ENCODE measurements around the gene PILRB.
"Not testable (repeated sequence)": the region's sequence is repeated elsewhere in the genome, so short reads cannot be mapped to it uniquely, and the experiment has no call there.

The PILRB gene

GRCh38 chr7:100358027-100358856, at the start of gene PILRB:
TSS of gene PILRB (plus strand) at chr7:100358117. CDS start at chr7:100358303, 186 bp downstream.
- DNase-seq (ENCODE audit: low read depth) = no peak

DNA sequence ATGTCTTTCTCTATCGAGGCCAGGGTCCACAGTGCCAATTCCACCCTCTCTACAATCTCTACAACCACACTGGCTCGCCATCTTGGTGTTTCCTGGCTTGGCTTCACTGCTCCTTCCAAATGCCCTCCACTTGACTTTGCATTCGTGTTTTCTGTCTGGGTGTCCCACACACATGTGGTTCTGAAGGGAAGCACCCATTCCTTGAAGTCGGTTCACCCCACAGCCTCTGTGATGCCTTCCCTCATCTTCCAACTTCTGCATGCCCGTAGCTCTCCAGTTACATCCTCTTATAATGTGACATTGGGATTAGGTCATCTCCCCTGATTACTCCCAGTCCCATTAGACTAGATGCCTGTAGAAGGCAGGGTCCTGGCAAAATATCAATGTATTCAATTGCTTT, 39.6 kb upstream of the PILRB start:
- DNase-seq (ENCODE audit: low read depth) = not testable (repeated sequence)

GRCh38 chr7:100321648-100322047, 36.3 kb upstream of the PILRB start:
- DNase-seq (ENCODE audit: low read depth) = not testable (repeated sequence)

- not testable (repeated sequence) for DNase-seq (ENCODE audit: low read depth)
Observed at GRCh38 chr7:100324194-100324593, 33.7 kb upstream of the PILRB start.

DNA sequence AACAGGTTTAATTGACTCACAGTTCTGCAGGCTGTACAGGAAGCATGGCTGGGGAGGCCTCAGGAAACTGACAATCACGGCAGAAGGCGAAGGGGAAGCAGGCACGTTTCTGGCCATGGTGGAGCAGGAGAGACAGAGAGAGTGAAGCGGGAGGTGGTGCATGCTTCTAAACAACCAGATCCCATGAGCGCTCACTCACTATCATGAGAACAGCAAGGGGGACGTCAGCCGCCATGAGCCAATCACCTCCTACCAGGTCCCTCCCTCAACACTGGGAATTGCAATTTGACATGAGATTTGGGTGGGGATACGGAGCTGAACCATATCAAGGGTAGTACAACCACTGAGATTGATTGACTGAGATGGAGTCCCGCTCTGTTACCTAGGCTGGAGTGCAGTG, 32.2 kb upstream of the PILRB start:
- DNase-seq (ENCODE audit: low read depth) = not testable (repeated sequence)

- DNase-seq (ENCODE audit: low read depth) = not testable (repeated sequence)
Observed at GRCh38 chr7:100326914-100327313, 31.0 kb upstream of the PILRB start.

DNA sequence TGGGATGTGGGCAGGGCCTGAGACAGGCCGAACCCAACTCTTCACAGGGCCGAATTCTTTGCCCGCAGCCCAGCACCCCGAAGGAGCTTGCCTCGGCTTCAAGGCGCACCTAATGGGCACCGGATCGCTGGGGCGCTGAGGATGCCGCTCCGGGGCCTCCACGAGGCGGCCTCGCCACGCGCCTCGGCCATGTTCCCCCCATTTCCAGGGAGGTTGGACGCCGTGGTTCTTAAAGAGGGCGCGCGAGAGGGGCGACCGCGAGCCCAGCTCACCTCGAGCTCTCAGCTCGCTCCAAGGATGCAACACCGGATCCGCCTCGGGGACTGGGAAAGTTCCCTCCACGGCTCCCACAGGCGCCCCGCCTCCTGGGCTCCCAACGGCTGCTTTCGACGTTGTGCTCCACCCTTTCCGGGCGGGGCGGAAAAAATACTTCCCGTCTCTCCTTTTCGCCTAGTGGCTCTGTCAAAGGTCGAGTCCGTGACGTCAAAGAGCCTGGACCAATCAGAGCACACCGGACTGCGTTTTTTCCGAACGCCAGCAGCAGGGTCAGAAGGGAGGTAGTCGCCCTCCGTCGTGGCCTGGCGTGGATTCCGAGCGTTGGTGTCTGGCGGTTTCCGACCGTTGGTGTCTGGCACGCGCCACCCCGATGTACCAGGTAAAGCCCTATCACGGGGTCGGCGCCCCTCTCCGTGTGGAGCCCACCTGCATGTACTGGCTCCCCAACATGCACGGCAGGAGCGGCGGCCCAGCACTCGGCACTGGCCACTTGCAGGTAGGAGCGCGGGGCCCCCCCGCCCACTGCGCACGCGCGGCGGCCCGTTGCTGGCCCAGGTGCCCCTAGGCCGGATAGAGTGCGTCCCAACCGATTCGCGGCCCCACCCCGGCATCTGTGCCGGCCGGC, 22.1 kb upstream of the PILRB start:
- peak; percentile 62 for DNase-seq (ENCODE audit: low read depth)

DNA sequence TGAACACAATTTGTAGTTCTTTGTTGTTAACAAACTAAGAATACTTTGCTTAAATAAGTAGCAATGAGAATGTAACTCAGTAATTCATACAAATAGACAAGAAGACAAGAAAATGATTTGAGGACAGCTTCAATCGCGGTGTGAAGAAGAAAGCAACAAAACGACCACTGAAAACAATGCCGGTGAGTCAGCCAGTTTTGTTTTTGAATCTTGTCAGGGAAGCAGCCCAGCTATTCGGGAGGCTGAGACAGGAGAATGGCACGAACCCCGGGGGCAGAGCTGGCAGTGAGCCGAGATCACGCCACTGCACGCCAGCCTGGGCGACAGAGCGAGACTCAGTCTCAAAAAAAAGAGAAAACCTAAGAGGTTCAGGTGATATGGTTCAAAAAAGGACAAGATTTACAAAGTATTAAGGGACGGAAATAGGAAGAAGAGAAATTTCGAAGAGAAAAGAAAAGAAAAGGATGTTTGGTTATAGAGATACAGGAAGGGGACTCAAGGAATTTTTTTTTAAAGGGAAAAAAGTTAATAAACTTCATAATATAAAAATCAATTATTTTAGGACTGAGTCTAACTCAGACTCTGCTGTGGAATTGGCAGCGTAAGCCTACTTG, 19.7 kb upstream of the PILRB start:
- DNase-seq (ENCODE audit: low read depth) = not testable (repeated sequence)

GRCh38 chr7:100341286-100341685, 16.6 kb upstream of the PILRB start:
- DNase-seq (ENCODE audit: low read depth) = not testable (repeated sequence)

- no peak for DNase-seq (ENCODE audit: low read depth)
Observed at GRCh38 chr7:100342765-100343164, 15.2 kb upstream of the PILRB start.

DNA sequence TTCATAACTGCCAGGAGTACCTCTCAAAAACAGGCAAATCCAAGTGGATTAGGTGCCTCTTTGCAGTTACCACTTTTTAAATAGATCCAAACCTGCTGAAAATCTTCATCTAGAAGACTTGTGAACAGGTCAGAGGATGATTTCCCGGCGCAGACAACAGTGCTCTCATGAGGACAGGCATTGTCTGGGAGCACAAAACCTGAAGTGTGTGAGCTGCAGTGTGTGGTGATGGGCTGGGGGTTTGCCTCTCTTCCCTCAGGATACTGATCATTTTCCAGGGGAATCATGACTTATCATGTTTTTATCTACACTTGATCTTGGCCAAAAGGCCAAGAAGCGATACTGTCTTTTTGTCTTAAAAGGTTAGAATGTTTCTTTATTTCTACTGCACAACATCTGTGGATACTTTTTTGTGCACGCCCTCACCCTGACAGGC, 13.8 kb upstream of the PILRB start:
- not testable (repeated sequence) for DNase-seq (ENCODE audit: low read depth)

GRCh38 chr7:100344560-100345287, 13.2 kb upstream of the PILRB start:
- peak; percentile 65 for DNase-seq (ENCODE audit: low read depth)

GRCh38 chr7:100345288-100345672, 12.6 kb upstream of the PILRB start:
- DNase-seq (ENCODE audit: low read depth) = peak; percentile 58

DNA sequence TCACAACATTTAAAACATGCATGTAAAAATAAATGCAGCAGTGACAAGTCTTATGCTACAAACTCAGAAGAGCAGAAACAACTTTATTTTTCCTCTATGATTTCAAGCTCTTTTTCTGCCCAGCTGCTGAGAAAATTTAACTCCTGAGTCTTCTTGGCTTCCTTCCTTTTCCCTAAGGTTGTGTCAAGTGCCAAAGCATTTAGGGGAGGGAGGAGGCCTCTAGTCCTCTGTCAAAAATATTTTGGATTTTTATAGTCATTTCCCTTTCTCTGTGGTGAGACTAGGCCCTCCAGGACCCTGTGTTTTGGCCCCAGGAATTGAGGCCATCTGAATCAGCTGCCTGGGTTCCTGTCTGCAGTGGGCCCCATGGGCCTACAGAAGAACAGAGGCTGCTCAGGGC, 11.0 kb upstream of the PILRB start:
- no peak for DNase-seq (ENCODE audit: low read depth)

DNA sequence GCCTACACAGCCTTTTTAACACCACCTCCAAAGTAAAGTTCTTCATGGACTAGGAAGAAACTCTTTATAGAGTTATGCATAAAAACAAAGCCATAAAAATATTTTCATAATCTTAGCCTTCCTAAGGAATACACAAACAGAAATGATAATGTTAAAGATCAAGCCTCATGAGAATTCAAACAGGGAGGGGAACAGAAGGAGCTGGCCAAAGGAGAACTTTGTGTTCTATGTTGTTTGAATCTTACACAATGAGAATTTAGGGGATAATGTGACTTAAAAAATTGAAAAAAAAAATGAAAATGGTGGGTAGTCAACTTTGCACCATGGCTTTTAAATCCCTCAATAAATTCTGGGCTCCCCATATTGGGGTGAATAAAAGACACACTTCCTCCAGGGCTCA, 9.1 kb upstream of the PILRB start:
- no peak for DNase-seq (ENCODE audit: low read depth)

GRCh38 chr7:100349757-100350156, 8.2 kb upstream of the PILRB start:
- no peak for DNase-seq (ENCODE audit: low read depth)

GRCh38 chr7:100351657-100352058, 6.3 kb upstream of the PILRB start:
- no peak for DNase-seq (ENCODE audit: low read depth)

DNA sequence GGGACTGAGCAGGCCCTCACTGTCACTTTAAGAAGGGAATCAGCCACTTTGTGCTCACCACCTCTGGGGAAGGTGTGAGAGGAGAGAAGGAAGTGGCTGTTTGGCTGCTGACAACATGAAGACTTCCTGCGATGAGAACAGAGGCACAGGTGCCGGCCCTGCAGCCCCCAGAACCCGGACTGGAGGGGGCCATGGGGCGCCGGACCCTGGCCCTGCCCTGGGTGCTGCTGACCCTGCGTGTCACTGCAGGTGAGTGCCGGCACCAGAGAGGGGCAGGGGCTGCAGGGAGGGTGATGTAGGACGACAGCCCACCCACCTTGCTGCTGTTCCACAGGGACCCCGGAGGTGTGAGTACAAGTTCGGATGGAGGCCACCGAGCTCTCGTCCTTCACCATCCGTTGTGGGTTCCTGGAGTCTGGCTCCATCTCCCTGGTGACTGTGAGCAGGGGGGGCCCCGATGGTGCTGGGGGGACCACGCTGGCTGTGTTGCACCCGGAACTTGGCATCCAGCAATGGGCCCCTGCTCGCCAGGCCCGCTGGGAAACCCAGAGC, 5.6 kb upstream of the PILRB start:
- not testable (repeated sequence) for DNase-seq (ENCODE audit: low read depth)

GRCh38 chr7:100352984-100353684, 4.8 kb upstream of the PILRB start:
- no peak for DNase-seq (ENCODE audit: low read depth)

DNA sequence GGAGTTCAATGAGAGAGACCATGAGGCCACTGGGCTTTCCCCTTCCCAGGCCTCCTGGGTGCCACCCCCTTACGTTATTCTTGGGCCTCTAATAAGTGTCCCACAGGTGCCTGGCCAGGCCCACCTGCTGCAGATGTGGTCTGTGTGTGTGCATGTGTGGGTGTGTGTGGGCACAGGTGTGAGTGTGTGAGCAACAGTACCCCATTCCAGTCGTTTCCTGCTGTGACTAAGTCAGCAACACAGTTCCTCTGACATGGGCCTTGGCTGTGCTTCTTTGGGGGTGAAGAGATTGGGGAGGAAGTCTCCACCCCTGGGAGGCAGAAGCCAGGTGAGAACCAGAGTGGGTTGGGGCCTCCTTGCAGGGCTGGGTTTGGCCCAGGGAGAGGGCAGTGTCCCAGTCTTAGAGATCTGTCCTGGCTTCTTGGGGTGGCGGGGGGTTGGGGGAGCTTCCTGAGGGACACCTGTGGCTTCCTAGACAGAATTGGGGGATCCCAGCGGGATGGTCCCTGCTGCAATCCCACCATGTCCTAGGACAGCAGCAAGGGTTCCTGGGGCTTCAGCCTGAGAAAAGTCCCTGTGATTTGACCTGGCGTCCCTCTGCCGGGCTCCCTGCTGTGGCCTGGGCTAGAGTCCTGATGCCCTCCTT, 4.1 kb upstream of the PILRB start:
- DNase-seq (ENCODE audit: low read depth) = no peak

All from stimulated activated CD8-positive, alpha-beta memory T cell treated with anti-CD3 and anti-CD28 coated beads, Interleukin-15, amount 100 ng/mL, for 1 hour (primary cell).